Right lobe of liver (tissue), 6 donors: ENCODE data around the gene HBS1L. TPM values are rescaled to one million over a fixed set of nuclear protein-coding genes. Genes with fewer than 3 reads are reported as not detected.
A peak's percentile ranks its signal among the peaks of the same experiment; 100 is the strongest.

Source experiments
- ATAC-seq, 4 donors: fragments of 200-7000 bp; cut with Tn5 transposase; one replicate each; pipeline ENCODE4 v1.9.1; 2020; ENCODE audit warnings: mild to moderate bottlenecking in 4 of 4, moderate library complexity in 4 of 4
- DNase-seq, 3 donors: peaks; one replicate each; pipeline ENCODE4 v3.0.0-alpha.2; 2020
- H3K27ac ChIP-seq, 3 donors: fragments of 200-600 bp; one replicate each; pipeline ENCODE4 v1.8.0; 2022
- H3K27me3 ChIP-seq, 2 donors: fragments of 200-600 bp; one replicate each; pipeline ENCODE4 v1.8.0; 2022
- H3K36me3 ChIP-seq, 4 donors: fragments of 200-600 bp; sonication (generic) in 1 of 4; one replicate each; pipeline versions ENCODE4 v1.5.1 to v1.8.0; 2017 to 2022; ENCODE audit warnings: control low read depth in 1 of 4
- H3K4me1 ChIP-seq, 4 donors: fragments of 200-600 bp; sonication (generic) in 1 of 4; one replicate each; pipeline versions ENCODE4 v1.5.1 to v1.8.0; 2017 to 2022; ENCODE audit warnings: control low read depth in 1 of 4
- H3K4me3 ChIP-seq, 3 donors: fragments of 200-600 bp; one replicate each; pipeline ENCODE4 v1.8.0; 2022
- H3K9me3 ChIP-seq, 4 donors: fragments of 200-600 bp; sonication (generic) in 1 of 4; one replicate each; pipeline versions ENCODE4 v1.5.1 to v1.8.0; 2017 to 2022; ENCODE audit warnings: control low read depth in 1 of 4
- CTCF ChIP-seq, 4 donors: fragments of 200-600 bp in 3 of 4; fragments of 450-650 bp in 1 of 4; IDR thresholded peaks; one replicate each; pipeline versions ENCODE4 v1.5.1 to v1.8.0; 2016 to 2022; ENCODE audit warnings: antibody characterized with exemption in 4 of 4, mild to moderate bottlenecking in 2 of 4
- POLR2A ChIP-seq: fragments of 450-650 bp; IDR thresholded peaks from one replicate; pipeline ENCODE4 v1.6.1; 2017; ENCODE audit warnings: antibody characterized with exemption, mild to moderate bottlenecking
- WGBS: methylation state at CpG from one replicate; pipeline ENCODE4 v1.1.6; 2018; ENCODE audit warnings: low coverage, low lambda C conversion rate; ENCODE audit not compliant: insufficient coverage; ENCODE audit errors: missing lambda C conversion rate; 5-methylcytosine and 5-hydroxymethylcytosine counted together
- intact Hi-C, 2 donors: fragments of 100-400 bp; cut with DNase I; formaldehyde crosslinking; loops; one replicate each; pipeline versions ENCODE4 v1.11.2 to v1.14.1; 2022
- total RNA-seq, 6 experiments: library from RNA; depleted of rRNA in 2 of 6; stranded (reverse); fragments of >200 nt in 2 of 6; fragmentation: NEBNext Ultra II Directional in 3 of 6; extraction: Animal tissue kit (Norgen Biotek cat#: 25700) in 3 of 6; gene quantifications; one replicate each; pipeline versions ENCODE4 v1.1.0 to v1.2.4, GENCODE V29; 2016 to 2023
- donor health status: DM: no; HTN: yes; CAD: no.
- donor health status: DM: no; HTN: no; CAD: no.
- donor health status: DM: no; HTN: no; CAD: no.
- donor health status: DM: no; HTN: yes; CAD: no.
- donor health status: DM: no; HTN: yes; CAD: no.

Gene HBS1L
- total RNA-seq, 6 experiments from 2014 or later, result 31.8 to 47.2 (median 37.1) TPM

- Histone ChIP-seq H3K27me3 (no peaks in the 10 kb centered on the region), H3K4me1 (peaks cover 0 to 40% (median 18%) of the 10 kb centered on the region in 4 donors), H3K4me3 (peak overlapping the region; percentile 37 to 60 (median 56)), H3K9me3 (no peaks in the 10 kb centered on the region), H3K36me3 (peaks cover 0 to under 1% (median 0%) of the 10 kb centered on the region in 4 donors), H3K27ac (peak overlapping the region; percentile 48 to 94 (median 82))
- TF ChIP-seq CTCF (IDR thresholded peaks at IDR 0.05) (no peak), POLR2A (peak; percentile 49)
- DNase-seq, result no peak
- ATAC-seq, result peak in 3 of 4 donors; percentile 40 to 52 (median 42)
- intact Hi-C loops, result no loop called here
- WGBS, result 18% methylated on average over 1 of the region's 1 CpG
Observed at GRCh38 chr6:134948691-134949090, 105.9 kb downstream of the HBS1L start.

- peaks cover 0 to 45% (median 18%) of the 10 kb centered on the region in 4 donors for H3K4me1 ChIP-seq
- H3K9me3 ChIP-seq, result no peaks in the 10 kb centered on the region
- intact Hi-C loops, result no loop called here
- H3K27ac ChIP-seq, result peak overlapping the region; percentile 48 to 94 (median 82)
- DNase-seq (no peak), ATAC-seq (no peak)
- no peaks in the 10 kb centered on the region for H3K27me3 ChIP-seq
- H3K4me3 ChIP-seq, result peak overlapping the region; percentile 37 to 60 (median 56)
- H3K36me3 ChIP-seq, result peaks cover 0 to 6% (median 0%) of the 10 kb centered on the region in 4 donors
- TF ChIP-seq CTCF (IDR thresholded peaks at IDR 0.05) (no peak), POLR2A (no peak)
Observed at GRCh38 chr6:134948142-134948541, 106.5 kb downstream of the HBS1L start.

- no peak for DNase-seq
- no peak for ATAC-seq
- intact Hi-C loops, result no loop called here
- peak overlapping the region in 2 of 3 donors; percentile 18 to 31 for H3K27ac ChIP-seq
- H3K4me3 ChIP-seq, result peak overlapping the region in 1 of 3 donors; percentile 1
- no peaks in the 10 kb centered on the region for H3K9me3 ChIP-seq
- peaks cover 0 to 36% (median 9%) of the 10 kb centered on the region in 4 donors for H3K36me3 ChIP-seq
- H3K27me3 ChIP-seq, result no peaks in the 10 kb centered on the region
- TF ChIP-seq POLR2A (no peak), CTCF (IDR thresholded peaks at IDR 0.05) (no peak)
- H3K4me1 ChIP-seq, result peaks cover 0 to 23% (median 8%) of the 10 kb centered on the region in 4 donors
Observed at GRCh38 chr6:134945045-134945444, 109.6 kb downstream of the HBS1L start.

- no peak for TF ChIP-seq CTCF (IDR thresholded peaks at IDR 0.05)
- TF ChIP-seq POLR2A, result no peak
- H3K9me3 ChIP-seq, result no peaks in the 10 kb centered on the region
- H3K36me3 ChIP-seq, result peaks cover 0 to 50% (median 16%) of the 10 kb centered on the region in 4 donors
- 66% methylated on average over 4 of the region's 9 CpGs for WGBS
- peaks cover 0 to 23% (median 8%) of the 10 kb centered on the region in 4 donors for H3K4me1 ChIP-seq
- H3K27me3 ChIP-seq, result no peaks in the 10 kb centered on the region
- H3K27ac ChIP-seq, result peak overlapping the region in 2 of 3 donors; percentile 13 to 47
- ATAC-seq, result peak in 3 of 4 donors; percentile 14 to 31 (median 16)
- intact Hi-C loops, result no loop called here
- no peak overlapping the region for H3K4me3 ChIP-seq
- DNase-seq, result no peak
Observed at GRCh38 chr6:134943522-134944111, 111.0 kb downstream of the HBS1L start.
